ENCODE measurements around the gene GP1BA.

Gene GP1BA

GRCh38 chr17:4960279-4960922, 28.3 kb downstream of the GP1BA start:
- DNase-seq (ENCODE audit: low spot score), result no peak
- H3K36me3 Mint-ChIP-seq (ENCODE audit: low read depth), result peaks cover 13% of the 10 kb centered on the region
- no peak overlapping the region for H3K27ac Mint-ChIP-seq
- H3K4me3 Mint-ChIP-seq, result no peak overlapping the region
- no peaks in the 10 kb centered on the region for H3K27me3 Mint-ChIP-seq (ENCODE audit: low read depth)
- no peaks in the 10 kb centered on the region for H3K9me3 Mint-ChIP-seq
- H3K4me1 Mint-ChIP-seq (ENCODE audit: low read depth), result peaks cover 5% of the 10 kb centered on the region

GRCh38 chr17:4965311-4965986, 33.4 kb downstream of the GP1BA start:
- H3K27ac Mint-ChIP-seq, result no peak overlapping the region
- H3K36me3 Mint-ChIP-seq (ENCODE audit: low read depth), result peaks cover 17% of the 10 kb centered on the region
- H3K27me3 Mint-ChIP-seq (ENCODE audit: low read depth), result no peaks in the 10 kb centered on the region
- peak overlapping the region; percentile 35 for H3K4me3 Mint-ChIP-seq
- no peak for DNase-seq (ENCODE audit: low spot score)
- peaks cover 5% of the 10 kb centered on the region for H3K4me1 Mint-ChIP-seq (ENCODE audit: low read depth)
- H3K9me3 Mint-ChIP-seq, result no peaks in the 10 kb centered on the region

GRCh38 chr17:4966844-4967538, 34.9 kb downstream of the GP1BA start:
- Mint-ChIP-seq H3K4me3 (no peak overlapping the region), H3K36me3 (ENCODE audit: low read depth) (peaks cover 22% of the 10 kb centered on the region), H3K4me1 (ENCODE audit: low read depth) (peaks cover 6% of the 10 kb centered on the region), H3K27ac (no peak overlapping the region), H3K27me3 (ENCODE audit: low read depth) (no peaks in the 10 kb centered on the region), H3K9me3 (no peaks in the 10 kb centered on the region)
- DNase-seq (ENCODE audit: low spot score), result peak; percentile 95

- H3K27me3 Mint-ChIP-seq (ENCODE audit: low read depth), result no peaks in the 10 kb centered on the region
- H3K4me3 Mint-ChIP-seq, result no peak within 1 kb of the TSS
- no peak within 1 kb of the TSS for H3K27ac Mint-ChIP-seq
- no peaks in the 10 kb centered on the region for H3K9me3 Mint-ChIP-seq
- H3K36me3 Mint-ChIP-seq (ENCODE audit: low read depth), result peaks cover 30% of the 10 kb centered on the region
- peaks cover 6% of the 10 kb centered on the region for H3K4me1 Mint-ChIP-seq (ENCODE audit: low read depth)
- peak; percentile 94 for DNase-seq (ENCODE audit: low spot score)
Measured at GRCh38 chr17:4967539-4968485, 35.7 kb downstream of the GP1BA start, which contains the start of gene SPAG7. SPAG7 (minus strand) TSS chr17:4967817; CDS start chr17:4967804, 13 bp downstream.

GRCh38 chr17:4968486-4969046, 36.5 kb downstream of the GP1BA start:
- Mint-ChIP-seq H3K27ac (no peak overlapping the region), H3K9me3 (no peaks in the 10 kb centered on the region), H3K27me3 (ENCODE audit: low read depth) (no peaks in the 10 kb centered on the region), H3K4me3 (no peak overlapping the region), H3K4me1 (ENCODE audit: low read depth) (peaks cover 6% of the 10 kb centered on the region), H3K36me3 (ENCODE audit: low read depth) (peaks cover 34% of the 10 kb centered on the region)
- DNase-seq (ENCODE audit: low spot score), result no peak

GRCh38 chr17:4969047-4969550, 37.0 kb downstream of the GP1BA start:
- H3K4me3 Mint-ChIP-seq, result no peak overlapping the region
- DNase-seq (ENCODE audit: low spot score), result peak; percentile 72
- no peak overlapping the region for H3K27ac Mint-ChIP-seq
- no peaks in the 10 kb centered on the region for H3K9me3 Mint-ChIP-seq
- H3K36me3 Mint-ChIP-seq (ENCODE audit: low read depth), result peaks cover 38% of the 10 kb centered on the region
- peaks cover 6% of the 10 kb centered on the region for H3K4me1 Mint-ChIP-seq (ENCODE audit: low read depth)
- H3K27me3 Mint-ChIP-seq (ENCODE audit: low read depth), result no peaks in the 10 kb centered on the region

- Mint-ChIP-seq H3K27me3 (ENCODE audit: low read depth) (no peaks in the 10 kb centered on the region), H3K9me3 (no peaks in the 10 kb centered on the region), H3K4me3 (no peak overlapping the region), H3K27ac (no peak overlapping the region), H3K36me3 (ENCODE audit: low read depth) (peaks cover 43% of the 10 kb centered on the region), H3K4me1 (ENCODE audit: low read depth) (peaks cover 6% of the 10 kb centered on the region)
- DNase-seq (ENCODE audit: low spot score), result peak; percentile 69
Measured at GRCh38 chr17:4969551-4970173, 37.6 kb downstream of the GP1BA start.

GRCh38 chr17:4970273-4970672, 38.2 kb downstream of the GP1BA start:
- H3K4me3 Mint-ChIP-seq, result peak overlapping the region; percentile 23
- peak overlapping the region; percentile 67 for H3K27ac Mint-ChIP-seq
- peaks cover 47% of the 10 kb centered on the region for H3K36me3 Mint-ChIP-seq (ENCODE audit: low read depth)
- H3K27me3 Mint-ChIP-seq (ENCODE audit: low read depth), result no peaks in the 10 kb centered on the region
- no peaks in the 10 kb centered on the region for H3K9me3 Mint-ChIP-seq
- peaks cover 6% of the 10 kb centered on the region for H3K4me1 Mint-ChIP-seq (ENCODE audit: low read depth)
- DNase-seq (ENCODE audit: low spot score), result no peak

GRCh38 chr17:4971826-4972225, 39.7 kb downstream of the GP1BA start:
- no peaks in the 10 kb centered on the region for H3K9me3 Mint-ChIP-seq
- peaks cover 2% of the 10 kb centered on the region for H3K4me1 Mint-ChIP-seq (ENCODE audit: low read depth)
- H3K27me3 Mint-ChIP-seq (ENCODE audit: low read depth), result no peaks in the 10 kb centered on the region
- no peak overlapping the region for H3K4me3 Mint-ChIP-seq
- DNase-seq (ENCODE audit: low spot score), result no peak
- H3K27ac Mint-ChIP-seq, result no peak overlapping the region
- H3K36me3 Mint-ChIP-seq (ENCODE audit: low read depth), result peaks cover 45% of the 10 kb centered on the region

- DNase-seq (ENCODE audit: low spot score), result no peak
- Mint-ChIP-seq H3K9me3 (no peaks in the 10 kb centered on the region), H3K27me3 (ENCODE audit: low read depth) (no peaks in the 10 kb centered on the region), H3K4me3 (no peak overlapping the region), H3K4me1 (ENCODE audit: low read depth) (peaks cover 2% of the 10 kb centered on the region), H3K36me3 (ENCODE audit: low read depth) (peaks cover 50% of the 10 kb centered on the region), H3K27ac (no peak overlapping the region)
Measured at GRCh38 chr17:4972322-4972721, 40.2 kb downstream of the GP1BA start.

- no peak for DNase-seq (ENCODE audit: low spot score)
- Mint-ChIP-seq H3K27me3 (ENCODE audit: low read depth) (no peaks in the 10 kb centered on the region), H3K4me3 (no peak overlapping the region), H3K36me3 (ENCODE audit: low read depth) (peaks cover 53% of the 10 kb centered on the region), H3K9me3 (no peaks in the 10 kb centered on the region), H3K27ac (no peak overlapping the region), H3K4me1 (ENCODE audit: low read depth) (peaks cover 2% of the 10 kb centered on the region)
Measured at GRCh38 chr17:4972752-4973151, 40.7 kb downstream of the GP1BA start.

GRCh38 chr17:4973256-4974114, 41.4 kb downstream of the GP1BA start:
- no peak for DNase-seq (ENCODE audit: low spot score)
- Mint-ChIP-seq H3K9me3 (no peaks in the 10 kb centered on the region), H3K27ac (peak overlapping the region; percentile 43), H3K36me3 (ENCODE audit: low read depth) (peaks cover 59% of the 10 kb centered on the region), H3K4me1 (ENCODE audit: low read depth) (peaks cover 2% of the 10 kb centered on the region), H3K27me3 (ENCODE audit: low read depth) (no peaks in the 10 kb centered on the region), H3K4me3 (no peak overlapping the region)

All from T-helper 2 cell treated with Interferon-gamma antibody and Interleukin-4, amounts not matched to agents 5 μg/mL and 100 μg/mL, for 36 hours (primary cell).